ENCODE measurements around the gene RPS24.
"Not testable (repeated sequence)": the region's sequence is repeated elsewhere in the genome, so short reads cannot be mapped to it uniquely, and the experiment has no call there.

RPS24 gene

DNA sequence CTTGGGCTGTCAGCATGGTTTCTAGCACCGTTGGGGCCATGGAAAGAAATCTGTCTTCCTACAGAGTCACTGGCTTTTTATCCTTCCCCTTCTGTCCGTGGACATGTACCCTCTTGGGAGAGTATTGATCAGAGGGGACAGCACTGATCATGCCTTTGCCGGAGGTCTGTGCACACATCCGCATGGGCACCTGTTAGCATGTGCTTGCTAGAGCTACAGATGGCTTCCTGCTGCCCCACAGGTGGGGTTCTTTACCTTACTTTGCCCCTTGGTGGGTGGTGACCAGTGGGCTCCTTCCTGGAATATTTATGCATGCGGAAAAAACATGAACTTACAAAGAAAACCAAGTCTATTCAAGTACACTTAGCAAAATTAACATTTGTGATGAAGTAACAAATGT lies 24.9 kb downstream of the RPS24 start:
- no peak for DNase-seq

DNA sequence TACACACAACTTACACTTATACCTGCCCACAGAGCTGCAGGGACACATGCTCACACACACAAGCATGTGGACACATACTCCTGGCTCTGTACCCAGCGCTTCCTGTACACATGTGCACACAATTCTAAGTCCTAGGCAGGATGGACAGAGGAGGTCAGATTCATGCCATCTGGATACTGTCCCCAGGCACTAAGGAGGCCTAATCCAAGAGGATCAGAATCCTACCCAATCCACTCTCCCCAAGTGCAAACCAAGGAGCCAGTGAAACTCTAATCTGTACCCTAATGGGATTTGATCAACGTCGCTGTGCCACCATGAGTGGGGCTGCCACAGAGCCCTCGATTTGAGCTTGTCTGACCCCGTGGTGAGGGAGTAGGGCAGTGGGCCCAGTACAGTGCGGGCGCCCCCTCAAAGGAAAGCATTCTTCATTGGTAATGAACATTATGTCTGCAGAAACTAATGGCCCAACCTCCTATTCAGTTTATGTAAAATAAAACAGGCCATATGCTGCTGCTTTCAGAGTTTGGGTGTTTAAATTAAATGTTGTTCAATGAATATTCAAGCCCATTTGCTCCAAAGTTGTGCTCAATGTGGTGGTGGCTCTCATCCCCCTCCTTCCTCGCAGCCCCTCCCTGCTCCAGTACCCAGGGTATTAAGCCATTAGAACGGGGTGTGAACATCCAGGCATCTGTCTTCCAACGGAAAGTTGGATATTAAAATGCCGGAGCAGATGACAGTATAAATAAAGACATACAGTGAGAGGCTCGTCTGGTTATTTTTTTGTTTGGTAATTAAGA lies 26.4 kb downstream of the RPS24 start:
- no peak for DNase-seq

DNA sequence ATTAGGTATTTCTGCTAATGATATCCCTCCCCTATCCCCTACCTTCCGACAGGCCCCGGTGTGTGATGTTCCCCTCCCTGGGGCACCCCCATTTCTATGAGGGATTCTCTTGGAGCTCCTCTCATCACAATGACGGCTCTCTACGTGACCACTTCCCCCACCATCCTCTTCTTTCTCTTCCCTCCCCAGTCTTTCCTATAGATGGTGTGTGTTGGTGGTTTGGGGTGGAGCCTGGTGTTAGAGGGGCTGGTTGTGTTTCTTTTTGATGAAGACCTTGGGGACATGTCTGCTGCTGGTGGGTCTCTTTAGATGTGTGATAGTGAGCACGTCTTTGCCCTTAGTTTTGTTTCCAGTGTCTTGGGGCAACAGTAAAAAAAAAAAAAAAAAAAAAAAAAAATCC lies 28.6 kb downstream of the RPS24 start:
- no peak for DNase-seq

DNA sequence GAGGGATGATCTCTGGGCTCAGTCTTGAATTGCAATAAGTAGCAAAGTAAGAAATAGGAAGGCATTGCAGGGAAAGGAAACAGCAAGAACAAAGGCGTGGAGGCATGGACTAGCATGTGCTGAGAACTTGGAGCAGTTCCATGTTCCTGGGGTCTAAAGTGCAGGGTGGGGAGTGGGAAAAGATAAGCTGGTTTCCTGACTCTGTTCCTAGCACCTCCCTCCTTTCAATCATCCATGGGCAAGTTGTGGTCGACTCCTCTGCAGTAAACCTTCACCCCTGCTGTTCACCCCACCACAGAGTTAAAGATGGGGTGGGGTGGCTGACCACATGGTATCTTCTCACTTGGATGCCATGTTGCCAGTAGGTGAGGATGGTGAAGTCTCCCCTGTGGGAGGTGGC lies 29.6 kb downstream of the RPS24 start:
- DNase-seq, result no peak

DNA sequence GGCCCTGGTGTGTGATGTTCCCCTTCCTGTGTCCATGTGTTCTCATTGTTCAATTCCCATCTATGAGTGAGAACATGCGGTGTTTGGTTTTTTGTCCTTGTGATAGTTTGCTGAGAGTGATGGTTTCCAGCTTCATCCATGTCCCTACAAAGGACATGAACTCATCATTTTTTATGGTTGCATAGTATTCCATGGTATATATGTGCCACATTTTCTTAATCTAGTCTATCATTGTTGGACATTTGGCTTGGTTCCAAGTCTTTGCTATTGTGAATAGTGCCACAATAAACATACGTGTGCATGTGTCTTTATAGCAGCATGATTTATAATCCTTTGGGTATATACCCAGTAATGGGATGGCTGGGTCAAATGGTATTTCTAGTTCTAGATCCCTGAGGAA lies 31.3 kb downstream of the RPS24 start:
- DNase-seq, result not testable (repeated sequence)

DNA sequence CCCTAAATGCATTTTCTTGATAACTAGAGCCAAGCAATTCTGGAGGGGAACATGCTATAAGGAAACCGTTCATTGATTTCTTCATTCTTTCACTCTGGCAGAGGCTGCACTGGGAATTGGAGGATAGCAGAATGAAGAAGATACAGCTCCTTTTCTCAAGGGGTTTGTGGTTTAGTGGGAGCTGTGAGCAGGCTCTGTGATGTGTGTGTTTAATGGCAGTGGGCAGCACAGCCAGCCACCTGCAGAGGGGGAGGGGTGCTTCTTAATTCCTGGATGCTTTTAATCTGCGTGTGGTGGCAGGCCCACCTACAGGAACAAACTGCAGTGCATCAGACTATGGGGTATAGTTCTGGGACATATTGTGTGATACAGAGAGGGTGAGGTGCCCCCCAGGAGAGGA lies 31.9 kb downstream of the RPS24 start:
- no peak for DNase-seq

DNA sequence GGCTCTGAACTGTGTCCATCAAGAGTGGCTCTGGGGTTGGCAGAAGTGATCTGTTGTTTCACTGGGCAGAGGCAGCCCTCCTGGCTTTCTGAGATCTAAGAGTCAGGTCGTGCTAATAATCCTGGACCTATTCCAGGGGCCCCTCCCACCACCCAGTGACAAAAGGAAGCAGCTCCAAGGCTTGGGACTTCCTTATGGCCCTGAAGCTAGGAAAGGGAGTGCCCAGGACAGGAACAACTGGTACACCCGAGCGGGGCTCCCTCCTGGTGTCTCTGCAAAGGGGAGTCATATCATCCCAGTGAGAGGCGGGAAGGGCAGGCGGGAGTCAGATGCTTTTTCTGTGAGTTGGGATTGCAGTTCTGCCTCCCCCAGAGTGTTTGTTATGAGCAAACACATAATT lies 32.3 kb downstream of the RPS24 start:
- DNase-seq, result no peak

DNA sequence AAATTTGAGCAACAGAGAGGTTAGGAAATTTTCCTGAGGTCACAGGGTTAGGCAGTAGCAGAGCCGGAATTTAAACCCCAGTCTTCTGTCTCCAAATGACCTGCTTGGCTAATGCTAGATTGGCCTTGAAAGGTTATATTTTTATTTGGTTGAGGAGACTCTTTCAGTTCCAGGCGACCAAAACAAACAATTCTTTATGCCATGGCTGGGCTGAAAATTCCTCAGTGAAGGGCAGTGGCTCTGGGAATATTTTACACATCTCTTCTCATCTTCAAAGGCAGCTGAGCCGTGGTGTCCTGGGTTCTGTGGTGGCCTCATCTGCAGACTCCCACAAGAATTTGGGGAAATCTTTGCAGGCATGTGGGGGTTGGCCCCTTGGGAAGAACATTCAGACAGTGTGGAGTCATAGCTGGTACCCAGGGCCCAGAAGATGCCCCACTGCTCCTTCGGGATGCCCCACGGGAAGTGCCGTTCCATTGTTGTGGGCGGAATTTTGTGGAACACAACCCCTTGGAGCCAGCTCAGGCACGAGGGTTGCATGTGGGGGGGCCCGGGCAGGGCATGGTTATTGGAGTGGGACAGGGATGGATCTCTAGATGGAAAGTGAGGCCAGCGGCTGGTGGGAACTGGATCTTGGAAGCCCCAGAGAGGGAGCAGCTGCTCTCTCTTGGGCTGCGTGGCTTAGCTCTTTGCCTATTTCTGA lies 33.2 kb downstream of the RPS24 start:
- no peak for DNase-seq

DNA sequence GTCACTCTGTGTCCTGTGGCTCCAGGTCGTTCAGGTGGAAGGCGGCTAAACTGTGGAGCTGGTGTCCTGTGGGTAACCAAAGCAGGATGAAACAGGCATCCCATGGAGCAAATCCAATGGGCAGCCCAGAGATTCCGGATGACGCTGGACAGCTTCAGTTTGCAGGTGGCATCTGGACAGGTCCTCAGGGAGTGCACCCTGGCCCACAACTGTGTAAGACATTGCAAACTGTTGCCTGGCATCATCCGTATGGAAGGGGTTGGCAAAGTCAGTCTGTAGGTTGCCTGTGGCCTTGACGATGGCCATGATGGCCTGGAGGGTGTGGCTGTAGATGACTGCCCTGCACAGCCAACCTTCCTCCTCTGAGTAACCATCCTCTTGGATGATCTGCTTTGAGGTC lies 35.5 kb downstream of the RPS24 start:
- no peak for DNase-seq

DNA sequence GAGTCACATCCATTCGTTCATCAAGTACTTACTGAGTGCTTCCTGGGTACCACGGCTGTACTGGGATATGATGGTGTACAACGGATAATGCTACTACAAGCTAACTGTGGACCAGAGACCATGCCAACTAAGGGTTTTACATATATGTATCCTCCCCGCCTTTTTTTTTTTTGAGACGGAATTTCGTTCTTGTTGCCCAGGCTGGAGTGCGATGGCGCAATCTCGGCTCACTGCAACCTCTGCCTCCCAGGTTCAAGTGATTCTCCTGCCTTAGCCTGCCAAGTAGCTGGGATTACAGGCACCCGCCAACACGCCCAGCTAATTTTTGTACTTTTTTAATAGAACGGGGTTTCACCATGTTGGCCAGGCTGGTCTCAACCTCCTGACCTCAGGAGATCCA lies 36.4 kb downstream of the RPS24 start:
- DNase-seq, result not testable (repeated sequence)

DNA sequence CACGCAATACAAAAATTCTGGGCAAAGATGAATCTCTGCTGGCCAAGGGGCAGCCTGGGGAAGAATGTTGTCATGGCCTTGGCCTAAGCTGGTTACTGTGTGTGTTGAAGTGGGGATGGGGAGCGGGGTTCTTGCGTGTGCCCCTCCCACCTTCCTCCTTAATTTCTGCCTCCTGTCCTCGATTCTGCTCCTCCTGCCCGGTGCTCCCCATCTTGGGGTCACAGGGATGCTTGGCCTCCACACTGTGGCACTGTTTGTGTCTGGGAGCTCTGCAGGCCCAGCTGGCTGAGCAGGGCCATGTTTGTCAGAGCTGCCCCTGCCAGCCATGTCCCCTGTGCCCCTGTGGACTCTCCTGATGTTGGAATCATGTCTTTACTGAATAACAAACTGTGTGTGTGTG lies 37.1 kb downstream of the RPS24 start:
- DNase-seq, result no peak

DNA sequence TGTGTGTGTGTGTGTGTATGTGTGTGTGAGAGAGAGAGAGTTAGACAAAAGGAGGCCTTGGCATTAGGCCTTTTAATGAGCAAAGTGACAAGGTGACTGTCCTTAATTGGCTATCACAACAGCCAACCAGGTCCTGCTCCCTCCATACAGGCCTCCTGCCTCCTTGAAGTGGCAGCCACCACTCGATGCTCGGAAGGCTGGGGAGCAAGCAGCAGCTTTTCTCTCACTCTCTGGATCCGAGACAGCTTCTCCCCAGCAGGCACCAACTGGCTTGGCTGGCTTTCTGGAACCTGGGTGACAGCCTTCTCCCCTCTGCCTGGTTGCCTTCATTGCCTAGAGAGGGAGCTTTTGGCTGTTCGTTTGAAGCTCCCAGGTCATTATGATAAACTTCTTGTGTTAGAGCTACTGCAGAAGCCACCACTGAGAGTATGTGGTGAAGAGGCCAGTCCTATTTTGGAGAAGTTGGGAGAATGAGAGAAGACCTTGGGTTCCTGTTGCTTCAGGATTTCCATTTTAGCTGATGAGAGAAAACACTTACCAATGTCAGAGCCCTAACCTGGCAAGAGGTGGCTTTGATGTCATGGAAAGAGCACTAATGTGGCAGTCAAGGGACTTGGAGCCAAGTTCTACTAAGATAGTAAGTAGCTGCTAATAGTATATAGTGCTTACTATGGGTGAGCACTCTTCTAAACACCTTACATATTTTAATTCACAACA lies 37.6 kb downstream of the RPS24 start:
- no peak for DNase-seq

DNA sequence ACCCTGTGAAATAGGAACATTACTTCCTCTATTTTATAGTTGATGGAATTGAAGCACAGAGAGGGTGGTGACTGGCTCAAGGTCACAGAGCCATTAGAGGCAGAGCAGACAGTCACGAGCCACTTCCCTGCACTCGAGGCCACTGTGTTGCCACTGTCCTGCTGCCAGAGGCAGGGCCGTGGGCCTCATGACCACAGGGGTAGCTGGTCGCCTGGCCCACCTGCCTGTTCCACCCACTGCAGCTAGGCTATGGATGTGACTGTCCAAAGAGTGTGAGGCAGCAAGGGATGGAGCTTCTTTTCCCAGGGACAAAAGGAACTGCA lies 38.2 kb downstream of the RPS24 start:
- no peak for DNase-seq

DNA sequence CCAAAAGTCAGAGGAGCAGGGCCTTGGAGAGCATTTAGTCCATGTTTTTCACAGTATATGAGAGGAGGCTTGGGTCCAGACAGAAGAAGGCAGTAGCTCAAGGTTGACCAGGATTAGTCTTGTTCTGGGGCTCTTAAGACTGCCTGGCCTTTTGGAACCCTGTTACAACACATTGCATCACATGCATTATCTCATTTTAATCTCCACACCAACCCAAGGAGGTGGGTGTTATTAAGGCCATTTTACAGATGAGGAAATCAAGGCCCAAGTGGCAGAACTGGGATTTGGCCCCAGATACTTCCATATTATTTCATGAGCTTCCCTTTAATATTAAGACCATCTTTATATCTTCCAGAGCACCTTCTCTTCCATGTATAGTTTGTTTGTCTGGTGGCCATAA lies 38.8 kb downstream of the RPS24 start:
- no peak for DNase-seq

DNA sequence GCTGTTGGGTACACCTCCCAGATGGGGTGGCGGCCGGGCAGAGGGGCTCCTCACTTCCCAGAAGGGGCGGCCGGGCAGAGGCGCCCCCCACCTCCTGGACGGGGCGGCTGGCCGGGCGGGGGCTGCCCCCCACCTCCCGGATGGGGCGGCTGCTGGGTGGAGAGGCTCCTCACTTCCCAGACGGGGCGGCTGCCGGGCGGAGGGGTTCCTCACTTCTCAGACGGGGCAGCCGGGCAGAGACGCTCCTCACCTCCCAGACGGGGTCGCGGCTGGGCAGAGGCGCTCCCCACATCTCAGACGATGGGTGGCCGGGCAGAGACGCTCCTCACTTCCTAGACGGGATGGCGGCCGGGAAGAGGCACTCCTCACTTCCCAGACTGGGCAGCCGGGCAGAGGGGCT lies 42.1 kb downstream of the RPS24 start:
- DNase-seq, result not testable (repeated sequence)

DNA sequence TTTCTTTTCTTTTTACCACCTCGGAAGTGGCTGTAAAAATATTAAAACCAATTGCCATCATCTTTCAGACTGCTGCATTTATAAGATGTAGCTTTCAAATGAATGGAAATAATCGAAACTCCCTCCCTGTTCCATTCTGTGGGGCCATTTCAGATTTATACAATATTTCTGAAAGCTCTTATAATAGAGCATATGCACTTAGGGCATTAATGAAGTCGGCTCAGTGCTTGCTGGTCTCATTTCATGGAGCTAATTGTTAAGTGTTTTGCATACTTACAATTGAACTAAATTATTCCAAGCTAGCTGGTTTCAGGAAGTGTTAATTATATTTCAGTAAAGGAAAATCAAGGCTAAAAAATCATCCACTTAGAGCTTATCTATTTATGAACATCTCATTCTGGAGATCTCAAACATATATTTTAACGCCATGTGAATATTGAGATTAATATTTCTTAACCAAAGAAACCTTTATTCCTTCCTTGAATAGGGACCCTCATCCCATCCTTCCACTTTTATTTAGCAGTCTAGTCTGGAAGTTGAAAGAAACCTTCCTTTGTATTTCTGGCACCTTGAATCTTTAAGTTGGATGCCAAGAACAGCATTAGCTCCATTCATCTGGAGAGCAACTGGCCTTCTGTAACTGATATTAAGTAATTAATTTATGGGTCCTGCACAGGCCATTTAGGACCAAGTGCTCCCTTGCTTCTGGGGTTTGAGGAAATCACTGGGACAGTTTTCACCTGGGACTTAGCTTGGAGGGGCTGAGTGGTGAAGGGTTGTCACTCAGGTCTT lies 45.1 kb downstream of the RPS24 start:
- no peak for DNase-seq

DNA sequence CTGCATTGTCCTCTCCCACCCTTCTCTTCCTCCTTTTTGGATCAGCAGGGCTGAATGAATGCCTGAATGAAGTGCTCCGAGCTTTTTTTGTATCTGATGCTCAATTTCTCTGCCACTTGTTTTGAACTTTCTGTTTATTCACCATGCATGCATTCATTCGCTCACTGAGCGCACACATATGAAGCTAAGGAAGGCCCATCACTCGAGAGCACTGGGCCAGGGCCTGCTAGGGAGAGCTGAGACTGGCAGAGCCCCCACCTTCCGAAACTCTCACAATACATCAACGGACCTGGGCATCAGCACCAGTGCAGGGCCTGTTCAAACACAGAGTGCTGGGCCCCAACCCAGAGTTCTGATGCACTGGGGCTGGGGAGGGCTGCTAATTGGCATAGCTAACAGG lies 45.7 kb downstream of the RPS24 start:
- DNase-seq, result no peak

DNA sequence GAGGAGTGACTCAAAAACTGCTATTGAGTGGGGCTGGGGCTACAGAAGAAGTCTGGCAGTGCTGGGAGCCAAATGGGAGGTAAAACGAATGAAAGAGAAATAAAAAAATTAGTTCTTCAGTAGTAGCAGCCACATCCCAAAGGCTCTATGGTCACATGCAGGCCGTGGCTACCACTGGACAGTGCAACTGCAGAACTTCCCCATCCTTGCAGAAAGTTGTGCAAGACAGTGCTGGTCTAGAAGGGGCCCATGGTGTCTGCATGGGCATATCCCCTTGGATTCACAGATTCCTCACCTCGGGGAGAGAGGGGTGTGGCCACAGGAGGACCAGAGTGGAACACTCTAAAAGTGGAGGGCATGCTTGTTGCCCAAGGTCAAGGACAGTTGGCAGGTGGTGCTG lies 47.6 kb downstream of the RPS24 start:
- no peak for DNase-seq

DNA sequence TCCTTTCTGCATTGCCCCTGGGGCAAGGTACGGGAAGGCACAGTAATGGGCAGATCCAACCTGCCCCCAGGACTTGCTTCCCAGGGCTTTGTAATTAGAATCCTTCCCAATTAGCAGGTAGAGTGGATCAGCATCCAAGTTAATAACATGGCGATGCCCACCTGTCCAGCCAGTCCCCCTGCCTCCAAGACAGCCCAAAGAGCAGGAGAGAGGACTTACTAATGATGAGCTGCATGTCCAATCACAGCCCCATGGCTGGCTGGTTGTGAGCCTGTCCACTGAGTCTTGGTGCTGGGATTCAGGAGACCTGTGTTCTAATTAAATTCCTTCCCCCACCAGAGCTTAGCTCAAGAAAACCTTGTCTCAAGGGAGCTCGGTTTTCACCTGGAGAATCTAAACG lies 49.0 kb downstream of the RPS24 start:
- DNase-seq, result no peak

All from stimulated activated CD4-positive, alpha-beta T cell treated with anti-CD3 and anti-CD28 coated beads, Interleukin-4, amount 100 ng/mL, for 24 hours (primary cell).